Right ventricle myocardium superior (tissue), 1 donor: Measurements from ENCODE around the gene LRP5. TPM values are rescaled to one million over a fixed set of nuclear protein-coding genes. Genes with fewer than 3 reads are reported as not detected.
A peak's percentile ranks its signal among the peaks of the same experiment; 100 is the strongest.

Experiments
- ATAC-seq: fragments of 200-7000 bp; cut with Tn5 transposase; one replicate; pipeline ENCODE4 v1.9.1; 2020; ENCODE audit warnings: mild to moderate bottlenecking; ENCODE audit not compliant: poor library complexity
- DNase-seq: peaks from one replicate; pipeline ENCODE4 v3.0.0-alpha.2; 2020
- intact Hi-C: fragments of 100-400 bp; cut with DNase I; formaldehyde crosslinking; loops from one replicate; pipeline ENCODE4 v1.11.2; 2022
- total RNA-seq: library from RNA; stranded (reverse); fragmentation: NEBNext Ultra II Directional; extraction: Animal tissue kit (Norgen Biotek cat#: 25700); gene quantifications from one replicate; pipeline ENCODE4 v1.2.1, GENCODE V29; 2021
- donor health status: DM: no; HTN: yes; CAD: no; lungs with severe emphysema.

LRP5 gene
- total RNA-seq, 1 donor from 2014 or later: 49.8 TPM

DNA sequence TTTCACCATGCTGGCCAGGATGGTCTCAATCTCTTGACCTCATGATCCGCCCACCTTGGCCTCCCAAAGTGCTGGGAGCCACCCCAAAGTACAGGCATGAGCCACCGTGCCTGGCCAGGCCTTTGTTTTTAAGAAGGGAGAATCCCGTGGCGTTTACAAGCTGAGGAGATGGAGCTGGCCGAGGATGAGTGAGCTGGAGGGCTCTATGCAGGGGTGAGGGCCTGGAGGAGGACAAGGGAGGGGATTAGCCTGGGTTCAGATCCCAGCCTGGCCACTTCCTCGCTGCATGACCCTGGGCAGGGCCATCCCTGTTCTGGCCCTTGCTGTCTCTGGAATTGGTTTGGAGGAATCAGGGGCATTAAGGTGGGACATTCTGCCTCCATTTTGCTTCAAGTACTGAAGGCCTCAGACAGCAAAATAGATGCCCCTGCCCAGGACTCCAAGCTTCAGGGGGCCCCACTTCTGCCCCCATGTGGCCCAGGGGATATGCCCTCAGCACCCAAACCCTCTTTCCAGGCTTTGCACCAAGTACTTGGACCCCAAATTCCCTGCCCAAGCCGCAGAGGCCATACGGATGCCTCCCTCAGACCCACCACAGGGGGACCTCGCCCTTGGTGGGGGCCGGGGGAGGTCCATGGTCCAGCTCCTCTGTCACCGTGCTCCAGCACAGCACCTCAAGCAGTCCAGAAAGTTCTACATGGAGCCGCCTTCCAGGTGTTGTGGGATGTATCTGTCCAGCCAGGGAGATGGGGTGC lies 12.1 kb upstream of the LRP5 start:
- intact Hi-C loops: no loop called here
- ATAC-seq (no peak), DNase-seq (no peak)

DNA sequence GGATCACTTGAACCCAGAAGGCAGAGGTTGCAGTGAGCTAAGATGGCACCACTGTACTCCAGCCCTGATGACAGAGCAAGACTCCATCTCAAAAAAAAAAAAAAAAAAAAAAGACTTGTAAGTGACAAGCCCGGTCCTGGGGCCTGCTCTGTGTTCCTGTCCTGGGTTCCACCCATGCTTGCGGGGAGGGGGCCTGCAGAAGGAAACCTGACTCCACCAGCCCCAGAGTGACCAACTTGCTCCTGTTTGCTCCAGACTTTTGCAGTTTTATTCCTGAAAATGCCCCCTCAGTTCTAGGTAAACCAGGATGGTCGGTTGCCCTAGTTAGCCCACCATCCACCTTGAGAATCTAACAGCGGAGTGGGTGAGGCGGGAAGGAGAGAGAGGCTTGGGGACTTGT lies 10.1 kb upstream of the LRP5 start:
- DNase-seq (no peak), ATAC-seq (no peak)
- intact Hi-C loops: no loop called here

DNA sequence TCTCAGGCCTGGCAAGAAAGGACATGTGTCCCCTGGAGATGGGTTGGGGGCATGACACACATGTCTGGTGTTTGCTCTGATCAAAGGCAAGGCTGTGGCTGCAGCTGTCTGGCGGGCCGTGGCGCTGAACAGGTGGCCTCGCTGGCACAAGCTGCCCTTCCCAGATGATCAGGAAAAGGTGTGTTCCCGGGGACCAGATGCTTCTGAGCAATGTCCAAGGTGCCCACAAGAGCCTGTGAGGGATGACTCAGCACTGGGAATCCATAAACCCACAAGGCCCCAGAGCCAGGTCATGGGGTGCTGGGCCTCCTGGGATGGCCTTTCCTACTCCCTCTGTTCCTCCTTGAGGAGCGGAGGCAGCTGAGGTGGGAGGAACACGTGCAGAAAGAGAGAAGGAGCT lies 9.7 kb upstream of the LRP5 start:
- no peak for DNase-seq
- ATAC-seq: no peak

DNA sequence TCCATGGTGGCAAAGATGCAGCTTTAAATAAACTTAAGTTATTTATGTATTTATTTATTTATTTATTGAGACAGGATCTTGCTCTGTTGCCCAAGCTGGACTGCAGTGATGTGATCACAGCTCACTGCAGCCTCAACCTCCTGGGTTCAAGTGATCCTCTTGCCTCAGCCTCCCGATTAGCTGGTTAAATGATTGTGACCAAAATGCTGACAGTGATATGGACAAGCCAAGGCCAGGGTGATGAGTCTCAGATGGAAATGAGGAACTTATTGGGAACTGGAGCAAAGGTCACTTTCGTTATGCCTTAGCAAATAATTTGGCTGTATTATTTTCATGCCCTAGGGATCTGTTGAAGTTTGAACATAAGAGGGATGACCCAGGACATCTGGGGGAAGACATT lies 9.3 kb upstream of the LRP5 start:
- DNase-seq (no peak), ATAC-seq (peak; percentile 16)
- intact Hi-C loops: no loop called here

More for the DNA sequence above, 9.7 kb upstream of the LRP5 start:
- intact Hi-C loops: no loop called here

DNA sequence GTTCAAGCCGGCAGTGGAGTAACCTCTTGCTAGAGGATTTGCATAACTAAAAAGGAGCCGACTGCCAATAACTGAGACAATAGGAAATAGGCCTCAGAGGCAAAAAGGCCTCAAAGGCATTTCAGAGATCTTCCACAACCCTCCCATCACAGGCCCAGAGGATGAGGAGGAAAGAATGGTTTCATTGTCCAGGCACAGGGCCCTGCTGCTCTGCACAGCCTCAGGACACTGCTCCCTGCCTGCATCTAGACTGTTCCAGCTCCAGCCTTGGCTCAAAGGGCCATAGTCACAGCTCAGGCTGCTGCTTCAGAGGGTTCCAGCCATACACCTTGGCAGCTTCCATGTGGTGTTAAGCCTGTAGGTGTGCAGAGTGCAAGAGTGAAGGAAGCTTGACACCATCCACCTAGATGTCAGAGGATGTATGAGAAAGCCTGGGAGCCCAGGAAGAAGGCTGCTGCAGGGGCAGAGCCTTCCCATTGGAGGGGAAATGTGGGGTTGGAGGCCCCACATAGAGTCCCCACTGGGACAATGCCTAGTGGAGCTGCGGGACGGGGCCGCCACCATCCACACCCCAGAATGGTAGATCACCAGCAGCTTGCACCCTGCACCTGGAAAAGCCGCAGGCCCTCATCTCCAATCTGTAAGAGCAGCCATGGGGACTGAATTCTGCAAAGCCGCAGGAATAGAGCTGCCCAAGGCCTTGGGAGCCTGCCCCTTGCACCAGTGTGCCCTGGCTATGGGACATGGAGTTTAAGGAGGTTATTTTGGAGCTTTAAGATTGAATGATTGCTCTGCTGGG lies 8.2 kb upstream of the LRP5 start:
- intact Hi-C loops: no loop called here
- no peak for ATAC-seq
- no peak for DNase-seq

DNA sequence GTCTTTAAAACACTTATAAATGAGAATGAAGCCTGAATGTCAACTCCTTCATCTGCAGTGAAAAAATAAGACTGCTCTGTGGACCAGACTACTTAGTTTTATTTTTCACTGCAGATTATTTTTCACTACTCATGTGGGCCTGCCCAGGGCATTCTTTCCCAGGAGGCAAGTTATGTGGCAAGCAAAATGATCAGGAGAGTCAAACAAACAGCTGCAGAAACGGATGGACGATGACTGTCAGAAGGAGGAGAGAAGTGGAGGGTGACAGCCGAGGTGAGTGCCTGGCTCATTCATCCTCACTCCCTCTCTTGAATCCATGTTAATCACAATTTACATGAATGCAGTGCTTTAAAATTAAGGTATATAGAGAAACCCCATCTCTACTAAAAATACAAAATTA lies 5.8 kb upstream of the LRP5 start:
- ATAC-seq (no peak), DNase-seq (no peak)
- intact Hi-C loops: no loop called here

DNA sequence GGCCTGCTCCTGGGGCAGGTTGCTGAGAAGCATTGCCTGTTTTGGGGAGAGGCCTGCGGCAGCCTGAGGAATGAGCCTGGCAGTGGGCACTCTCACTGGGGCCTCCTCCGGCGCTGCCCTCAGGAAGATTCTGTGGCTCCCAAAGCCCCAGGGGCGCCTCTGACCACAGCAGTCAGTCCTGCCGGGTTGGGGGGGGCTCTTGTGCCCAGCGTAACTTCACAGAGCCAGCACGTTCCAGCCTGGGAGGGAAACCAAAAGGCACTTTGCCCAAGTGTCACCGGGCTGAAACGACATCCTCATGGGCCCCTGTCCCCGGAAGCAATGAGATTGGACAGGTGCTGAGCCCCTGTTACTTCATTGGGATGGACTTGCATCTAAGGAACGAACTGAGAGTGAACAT lies 4.3 kb upstream of the LRP5 start:
- intact Hi-C loops: no loop called here
- DNase-seq (peak; percentile 62), ATAC-seq (peak; percentile 57)

DNA sequence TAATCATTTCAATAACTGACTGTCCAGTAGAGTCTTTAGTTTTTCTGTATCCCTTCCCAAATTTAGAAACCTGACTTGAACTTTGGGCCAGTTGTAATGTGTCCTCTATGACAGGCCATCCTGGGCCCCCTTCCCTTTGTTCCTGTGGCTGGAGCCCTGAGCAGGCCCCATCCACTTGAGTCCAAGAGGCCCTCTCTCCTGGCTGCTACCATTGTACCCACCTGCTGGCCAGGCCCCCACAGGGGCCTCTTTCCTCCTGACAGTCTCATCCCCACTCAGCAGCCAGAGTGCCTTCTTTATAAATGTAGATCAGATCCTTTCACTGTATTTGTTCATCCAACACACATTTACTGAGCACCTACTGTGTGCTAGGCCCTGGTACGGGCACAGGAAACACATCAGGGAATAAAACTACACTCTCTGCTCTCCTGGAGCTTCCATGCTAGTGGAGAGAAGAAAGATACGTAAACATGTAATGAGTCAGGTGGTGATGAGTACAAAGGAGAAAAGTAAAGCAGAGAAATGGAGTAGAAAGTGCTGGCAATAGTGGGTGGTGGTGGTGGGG lies 2.7 kb upstream of the LRP5 start:
- no peak for DNase-seq
- no peak for ATAC-seq
- intact Hi-C loops: no loop called here

DNA sequence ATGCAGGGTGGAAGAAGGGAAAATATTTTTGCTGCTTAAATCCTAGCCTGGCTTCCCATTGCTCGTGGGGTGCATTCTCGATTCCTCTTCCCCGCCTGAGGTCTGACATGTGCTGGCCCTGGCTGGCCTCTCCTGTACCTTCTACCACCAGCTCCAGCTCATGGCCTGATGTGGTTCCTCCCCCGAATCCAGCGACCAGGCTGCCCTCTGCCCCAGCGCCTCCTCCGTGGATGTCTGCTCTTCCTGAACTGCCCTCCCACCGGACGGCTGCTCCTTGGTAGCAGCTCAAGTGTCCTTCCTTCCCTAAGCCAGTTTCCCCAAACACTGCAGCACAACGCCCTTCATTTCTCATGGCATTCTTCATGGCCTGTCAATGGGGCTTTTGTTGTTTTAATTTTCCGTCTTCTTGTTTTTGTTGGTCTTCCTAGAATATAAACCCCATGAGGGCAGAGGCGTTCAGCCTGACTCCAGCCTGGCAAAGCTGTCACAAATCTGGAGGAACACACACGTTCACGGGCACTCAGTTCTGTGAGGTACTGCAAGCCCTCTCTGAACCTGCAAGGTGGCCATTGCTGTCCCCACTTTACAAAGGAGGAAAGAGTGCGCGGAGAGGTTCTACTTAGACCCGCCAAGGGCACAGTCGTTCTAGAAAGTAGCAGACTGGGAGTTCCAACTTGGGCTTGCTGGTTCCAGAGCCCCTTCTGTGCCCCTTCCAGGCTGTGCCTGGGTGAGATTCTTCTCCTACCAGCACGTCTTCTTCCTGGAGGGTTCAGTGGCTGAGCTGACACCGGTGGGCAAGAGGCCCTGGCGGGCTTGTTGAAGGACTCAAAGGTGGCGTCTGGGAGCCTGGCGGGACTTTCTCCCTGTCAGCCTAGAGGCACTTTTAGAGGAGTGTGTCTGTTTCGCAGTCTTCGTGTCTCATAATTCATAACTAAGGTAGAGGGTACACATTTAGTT lies 953 bp upstream of the LRP5 start:
- DNase-seq: no peak
- ATAC-seq: no peak
- intact Hi-C loops: loop anchor here (2.0 kb wide), 1 partner anchor 63 kb away; no protein-coding TSS in a partner anchor

DNA sequence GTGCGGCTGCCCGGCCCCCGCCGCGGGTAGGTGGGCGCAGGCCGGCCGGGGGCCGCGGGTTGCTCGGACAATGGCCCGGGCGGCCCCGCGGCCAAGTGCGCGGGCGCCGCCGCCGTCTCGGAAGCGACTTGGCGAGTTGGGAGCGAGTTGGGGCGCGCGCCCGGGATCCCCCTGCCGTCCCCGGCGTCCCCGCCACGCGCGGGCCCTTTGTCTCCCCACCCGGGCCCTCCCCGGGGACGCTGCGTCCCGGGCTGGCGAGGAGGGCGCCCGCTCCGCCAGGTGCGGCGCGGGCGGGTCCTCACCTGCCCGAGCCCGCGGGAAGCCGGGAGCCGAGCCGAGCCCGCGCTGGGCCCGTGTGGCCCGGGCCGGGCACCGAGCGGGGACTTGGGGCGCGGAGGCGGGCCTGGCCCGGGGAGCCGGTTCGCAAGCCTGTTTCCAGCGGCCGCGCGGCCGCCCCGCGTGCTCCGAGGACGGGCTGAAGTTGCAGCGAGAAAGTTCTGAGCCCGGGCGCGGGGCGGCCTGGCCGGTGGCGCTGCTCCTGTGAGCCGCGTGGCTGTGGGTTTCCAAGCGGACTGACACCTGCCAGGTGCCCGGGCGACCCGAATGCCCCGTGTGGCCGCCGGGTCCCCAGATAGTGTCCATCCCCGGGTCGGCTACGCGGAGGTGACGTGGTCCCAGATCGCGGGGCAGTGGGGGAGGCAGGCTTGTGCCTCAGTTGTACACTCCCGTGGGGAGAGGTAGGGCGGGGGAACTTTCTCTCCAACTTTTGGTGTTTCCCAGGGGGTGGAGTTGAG lies 586 bp downstream of the LRP5 start:
- intact Hi-C loops: loop anchor here (2.0 kb wide), 1 partner anchor 62 kb away; no protein-coding TSS in a partner anchor
- no peak for DNase-seq
- peak; percentile 5 for ATAC-seq

DNA sequence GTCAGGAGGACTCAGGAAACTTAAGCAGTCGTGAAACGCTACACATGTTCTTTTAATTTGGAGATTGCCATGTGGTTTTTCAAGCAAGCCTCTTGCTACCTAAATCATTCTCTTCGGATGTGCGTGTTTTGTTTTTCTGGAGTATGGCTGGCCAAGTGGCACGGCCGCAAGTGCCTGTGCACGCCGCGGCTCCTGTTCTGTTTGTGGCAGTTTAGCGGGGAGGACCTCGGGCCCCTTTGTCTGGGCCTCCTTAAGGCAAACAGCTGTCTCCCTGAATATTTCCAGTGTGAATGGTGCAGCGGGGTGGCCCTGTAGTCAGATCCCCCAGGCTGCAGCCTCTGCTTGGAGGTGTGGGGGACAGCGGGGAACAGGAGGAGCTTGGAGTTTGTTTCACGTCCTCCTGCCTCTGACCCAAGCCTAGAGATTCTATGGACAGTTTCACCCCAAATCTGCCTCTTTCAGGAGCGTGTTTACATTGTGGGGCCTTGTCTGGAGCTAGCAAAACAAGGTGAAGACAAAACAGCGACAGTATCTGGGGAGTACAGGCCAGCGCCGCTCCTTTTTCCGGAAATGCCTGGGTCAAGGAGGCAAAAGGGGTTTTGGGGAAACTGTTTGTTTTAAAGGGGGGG lies 1.3 kb downstream of the LRP5 start:
- ATAC-seq (peak; percentile 7), DNase-seq (peak; percentile 17)

DNA sequence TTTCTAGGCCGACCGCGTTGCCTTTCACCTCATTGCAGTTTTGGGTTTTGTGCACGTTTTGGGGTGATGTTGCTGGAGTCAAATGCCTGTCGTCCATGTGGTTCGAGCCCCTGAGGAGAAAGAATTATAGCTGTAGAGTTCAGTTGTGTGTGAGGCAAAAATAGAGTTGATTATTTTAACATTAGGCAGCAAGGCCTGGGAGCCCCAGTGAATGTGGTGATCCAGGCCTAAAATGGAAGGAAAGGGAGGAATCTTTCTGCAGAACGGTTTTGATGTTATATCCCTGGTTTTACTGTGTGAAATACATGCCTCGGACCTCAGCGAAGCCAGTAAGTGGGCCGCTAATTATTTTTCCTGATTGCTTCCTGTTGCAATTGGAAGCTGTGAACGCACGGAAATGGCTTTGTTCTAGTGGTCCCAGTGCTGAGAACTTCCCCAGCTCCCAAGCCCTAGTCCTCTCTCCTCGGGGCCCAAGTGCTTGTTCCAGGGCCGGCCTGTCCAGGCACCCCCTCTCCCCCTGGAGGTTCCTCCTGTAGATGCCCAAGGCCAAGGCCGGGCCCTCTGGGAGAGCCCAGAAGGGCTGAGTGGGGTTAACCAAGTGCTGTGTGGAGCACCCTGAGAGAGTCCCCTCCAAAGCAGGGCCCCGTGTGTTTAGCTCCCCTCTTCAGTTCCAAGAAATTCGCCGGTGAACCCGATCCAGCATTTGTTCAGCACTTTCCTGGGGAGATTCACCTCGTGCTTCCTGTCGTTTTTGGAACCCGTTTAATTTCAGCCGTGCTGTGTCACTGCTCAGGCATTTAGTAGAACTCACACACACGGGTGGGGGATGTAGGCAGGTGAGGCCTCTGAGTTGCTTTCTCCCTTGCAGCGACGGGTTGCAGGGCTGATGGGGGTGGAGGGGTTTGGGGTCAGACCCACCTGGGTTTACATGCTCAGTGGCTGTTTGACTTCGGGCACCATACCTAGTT lies 2.1 kb downstream of the LRP5 start:
- intact Hi-C loops: no loop called here
- peak; percentile 38 for DNase-seq
- peak; percentile 28 for ATAC-seq

More for the DNA sequence above, 1.3 kb downstream of the LRP5 start:
- intact Hi-C loops: loop anchor here (2.0 kb wide), 1 partner anchor 61 kb away; no protein-coding TSS in a partner anchor

DNA sequence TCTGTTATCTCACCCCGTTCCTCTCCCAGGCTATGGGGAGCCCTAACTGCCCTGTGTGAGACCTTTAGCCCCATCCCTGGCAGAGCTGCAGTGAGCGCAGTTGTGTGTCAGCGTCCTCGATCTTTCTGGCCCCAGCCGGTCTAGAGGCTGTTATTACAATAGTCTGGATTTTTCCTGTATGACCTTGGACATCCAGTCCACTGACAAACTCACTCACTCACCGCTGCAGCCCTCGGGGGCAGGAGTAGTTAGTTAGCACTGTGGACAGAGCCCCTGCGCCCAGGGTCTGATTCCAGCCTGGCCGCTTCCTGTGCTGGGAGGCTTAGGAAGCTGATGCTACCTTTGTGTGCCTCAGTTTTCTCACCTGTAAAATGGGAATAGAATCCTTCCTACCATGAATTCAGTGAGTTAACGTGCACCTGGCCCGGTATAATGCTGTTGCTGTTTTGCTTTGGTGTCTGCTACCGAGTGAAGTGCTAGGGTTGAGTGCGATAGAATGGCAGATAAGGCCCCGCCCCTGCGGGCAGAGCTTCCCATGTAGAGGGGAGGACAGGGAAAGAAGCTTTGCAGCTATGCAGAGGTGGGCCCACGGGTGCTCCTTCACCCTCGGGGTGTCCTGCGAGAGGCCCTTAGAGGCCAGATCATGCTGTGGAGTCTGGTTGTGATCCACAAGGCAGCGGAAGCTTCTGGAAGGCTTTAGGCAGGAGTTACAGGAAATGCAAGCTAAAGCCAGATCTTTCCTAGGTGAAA lies 3.0 kb downstream of the LRP5 start:
- intact Hi-C loops: no loop called here
- peak; percentile 24 for ATAC-seq
- peak; percentile 47 for DNase-seq

DNA sequence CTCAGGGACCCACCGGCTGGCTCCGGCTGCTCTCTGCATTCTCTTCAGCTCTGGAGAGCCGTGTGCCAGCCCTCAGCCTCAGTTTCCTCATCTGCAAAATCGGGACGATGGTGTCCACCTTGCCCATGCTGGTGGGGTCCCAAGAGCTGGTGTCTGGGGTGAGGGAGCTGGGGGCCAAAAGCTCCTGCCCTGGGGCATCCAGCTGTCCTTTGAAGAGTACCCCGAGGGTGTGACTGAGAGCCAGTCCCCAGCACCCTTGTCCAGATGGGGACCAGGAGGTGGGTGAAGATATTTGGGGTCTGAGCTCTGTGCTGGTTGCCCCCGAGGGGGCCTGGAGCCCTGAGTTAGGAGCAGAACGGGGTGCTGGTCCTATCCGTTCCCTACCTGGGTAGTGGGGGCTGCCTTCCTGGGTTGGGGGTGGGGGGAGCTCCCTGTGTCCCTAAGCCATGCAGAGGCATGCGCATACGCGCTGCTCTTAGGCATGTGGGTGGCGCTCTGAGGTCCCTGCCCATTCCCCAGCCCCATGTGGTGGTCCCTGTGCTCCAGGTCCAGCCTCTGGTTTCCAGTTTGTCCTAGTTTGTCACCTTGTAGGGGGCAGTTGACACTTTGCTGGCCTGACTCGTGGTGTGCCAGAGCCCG lies 4.9 kb downstream of the LRP5 start:
- no peak for ATAC-seq
- peak; percentile 26 for DNase-seq
- intact Hi-C loops: no loop called here
